AG04449 (cell line): ENCODE measurements around the gene ELP4.

ENCODE experiments used
- CTCF ChIA-PET: fragments of 350-600 bp; formaldehyde crosslinking; extraction: SDS; loops from one replicate; lab custom pipeline; 2021; ENCODE audit warnings: antibody characterized with exemption; lab: Yijun Ruan, JAX
- POLR2A ChIA-PET: fragments of 400-600, 350-600 bp; formaldehyde crosslinking; extraction: SDS; loops from one replicate; lab custom pipeline; 2020; ENCODE audit warnings: antibody characterized with exemption, inconsistent platforms; lab: Yijun Ruan, JAX
- DNase-seq: peaks from one replicate; pipeline ENCODE4 v3.0.0-alpha.2; 2010; ENCODE audit warnings: low read depth, low spot score
- H3K4me3 ChIP-seq: 2 replicates; pipeline ENCODE4 v1.5.1; 2011; ENCODE audit warnings: low read depth, mild to moderate bottlenecking, control low read depth, low read length
- TF ChIP-seq, protein P1 (sequence below): IDR thresholded peaks from one replicate; pipeline ENCODE4 v1.5.1; 2011; ENCODE audit warnings: mild to moderate bottlenecking, moderate library complexity, low read length, control low read depth, inconsistent platforms; ENCODE audit not compliant: insufficient read depth; ENCODE audit errors: missing control alignments

ELP4 gene

DNA sequence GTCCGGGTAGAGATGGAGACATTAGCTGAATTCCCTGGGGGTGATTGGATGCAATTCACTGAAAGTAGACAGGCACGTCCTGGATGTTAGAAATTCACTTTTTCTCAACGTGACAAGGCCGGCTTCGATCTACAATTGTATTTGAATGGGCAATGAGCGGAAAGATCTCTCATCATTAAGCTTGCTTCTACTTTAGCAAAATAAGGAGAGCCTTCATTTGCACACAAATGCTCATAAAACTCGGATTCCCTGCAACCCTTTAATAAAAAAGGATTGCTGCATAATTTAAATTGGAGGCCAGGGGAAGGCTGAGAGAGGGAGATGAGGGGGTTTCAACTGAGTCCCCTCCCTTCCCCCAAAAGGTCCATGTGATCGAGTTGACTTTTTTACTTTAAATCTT, 312.2 kb downstream of the ELP4 start:
- ChIA-PET POLR2A (no interaction called here), CTCF (no interaction called here)
- TF ChIP-seq, protein P1, sequence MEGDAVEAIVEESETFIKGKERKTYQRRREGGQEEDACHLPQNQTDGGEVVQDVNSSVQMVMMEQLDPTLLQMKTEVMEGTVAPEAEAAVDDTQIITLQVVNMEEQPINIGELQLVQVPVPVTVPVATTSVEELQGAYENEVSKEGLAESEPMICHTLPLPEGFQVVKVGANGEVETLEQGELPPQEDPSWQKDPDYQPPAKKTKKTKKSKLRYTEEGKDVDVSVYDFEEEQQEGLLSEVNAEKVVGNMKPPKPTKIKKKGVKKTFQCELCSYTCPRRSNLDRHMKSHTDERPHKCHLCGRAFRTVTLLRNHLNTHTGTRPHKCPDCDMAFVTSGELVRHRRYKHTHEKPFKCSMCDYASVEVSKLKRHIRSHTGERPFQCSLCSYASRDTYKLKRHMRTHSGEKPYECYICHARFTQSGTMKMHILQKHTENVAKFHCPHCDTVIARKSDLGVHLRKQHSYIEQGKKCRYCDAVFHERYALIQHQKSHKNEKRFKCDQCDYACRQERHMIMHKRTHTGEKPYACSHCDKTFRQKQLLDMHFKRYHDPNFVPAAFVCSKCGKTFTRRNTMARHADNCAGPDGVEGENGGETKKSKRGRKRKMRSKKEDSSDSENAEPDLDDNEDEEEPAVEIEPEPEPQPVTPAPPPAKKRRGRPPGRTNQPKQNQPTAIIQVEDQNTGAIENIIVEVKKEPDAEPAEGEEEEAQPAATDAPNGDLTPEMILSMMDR: no peak
- H3K4me3 ChIP-seq: no peak overlapping the region
- no peak for DNase-seq

DNA sequence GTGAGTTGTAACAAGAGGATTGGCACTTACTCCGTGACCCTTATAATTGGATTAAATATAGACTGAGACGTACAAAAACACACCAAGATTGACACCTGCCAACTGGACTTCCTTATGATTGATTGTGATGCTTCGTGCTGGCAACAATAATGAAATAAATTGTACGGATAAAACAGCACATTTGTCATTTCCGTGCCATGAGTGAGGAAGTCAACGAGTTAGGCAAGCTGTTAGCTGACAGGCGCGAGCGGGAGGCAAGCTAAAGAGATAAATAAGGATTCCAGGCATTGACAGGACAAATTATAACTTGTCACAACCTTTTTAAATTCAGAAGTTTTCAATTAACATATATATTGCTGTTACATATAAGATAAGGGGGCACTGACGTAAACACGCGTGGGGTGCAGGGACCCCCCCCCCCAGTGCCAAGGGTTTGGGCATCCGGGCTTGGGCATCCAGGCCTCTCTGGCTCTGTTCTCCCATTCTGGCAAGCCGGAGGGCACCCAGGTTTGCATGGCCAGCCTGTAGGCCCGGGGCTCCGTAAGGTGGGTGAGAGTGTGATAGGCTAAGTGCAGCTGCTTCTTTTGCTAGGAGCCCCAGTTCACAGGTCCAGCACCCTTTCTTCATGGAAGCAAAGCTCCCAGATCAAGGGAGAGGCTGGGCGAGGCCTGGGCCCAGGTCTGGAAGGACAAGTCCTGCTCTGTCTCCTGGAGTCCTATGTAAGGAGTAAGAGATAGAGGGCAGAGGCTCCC, 312.8 kb downstream of the ELP4 start:
- no peak for DNase-seq
- ChIA-PET POLR2A (no interaction called here), CTCF (no interaction called here)
- no peak overlapping the region for H3K4me3 ChIP-seq
- TF ChIP-seq, protein P1: no peak

DNA sequence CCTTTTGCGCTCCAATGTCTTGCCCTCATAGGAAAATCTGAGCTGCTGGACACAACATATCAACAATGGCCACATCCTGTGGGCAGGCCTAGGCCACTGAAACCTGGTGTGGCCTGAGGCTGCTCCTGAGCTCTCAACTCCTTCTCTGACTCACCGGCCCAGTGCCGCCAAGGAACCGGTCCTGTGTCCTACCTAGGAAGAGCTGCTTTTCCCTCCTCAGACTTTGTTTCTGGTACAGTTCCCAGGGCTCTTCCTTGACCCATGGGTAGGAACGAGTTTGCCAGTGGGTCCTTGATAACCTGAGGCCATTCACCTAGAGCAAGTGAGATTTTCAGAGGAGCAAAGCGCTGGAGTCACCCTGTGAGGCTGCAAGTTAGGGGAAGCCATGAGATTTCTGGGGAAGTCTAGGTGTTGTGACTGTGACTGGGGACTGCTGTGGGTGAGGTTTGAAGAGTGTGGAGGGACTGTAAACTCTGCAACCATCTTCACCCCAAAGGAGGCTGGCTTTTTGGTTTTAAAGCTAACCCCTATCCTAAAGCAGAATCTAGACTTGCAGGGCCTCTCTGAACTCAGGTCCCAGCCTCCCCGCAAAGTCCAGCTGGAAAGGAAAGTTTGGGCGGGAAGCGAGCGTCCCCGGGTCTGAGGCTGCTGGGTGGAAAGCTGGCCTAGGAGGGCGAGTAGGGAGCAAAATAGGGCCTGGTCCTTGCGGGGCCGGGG, 313.5 kb downstream of the ELP4 start:
- DNase-seq: no peak
- H3K4me3 ChIP-seq: no peak overlapping the region
- ChIA-PET CTCF (interaction anchor here (2.6 kb wide), 1 partner anchor 48 kb away, joined by 9 read pairs; no protein-coding TSS in a partner anchor), POLR2A (no interaction called here)
- TF ChIP-seq, protein P1: no peak

DNA sequence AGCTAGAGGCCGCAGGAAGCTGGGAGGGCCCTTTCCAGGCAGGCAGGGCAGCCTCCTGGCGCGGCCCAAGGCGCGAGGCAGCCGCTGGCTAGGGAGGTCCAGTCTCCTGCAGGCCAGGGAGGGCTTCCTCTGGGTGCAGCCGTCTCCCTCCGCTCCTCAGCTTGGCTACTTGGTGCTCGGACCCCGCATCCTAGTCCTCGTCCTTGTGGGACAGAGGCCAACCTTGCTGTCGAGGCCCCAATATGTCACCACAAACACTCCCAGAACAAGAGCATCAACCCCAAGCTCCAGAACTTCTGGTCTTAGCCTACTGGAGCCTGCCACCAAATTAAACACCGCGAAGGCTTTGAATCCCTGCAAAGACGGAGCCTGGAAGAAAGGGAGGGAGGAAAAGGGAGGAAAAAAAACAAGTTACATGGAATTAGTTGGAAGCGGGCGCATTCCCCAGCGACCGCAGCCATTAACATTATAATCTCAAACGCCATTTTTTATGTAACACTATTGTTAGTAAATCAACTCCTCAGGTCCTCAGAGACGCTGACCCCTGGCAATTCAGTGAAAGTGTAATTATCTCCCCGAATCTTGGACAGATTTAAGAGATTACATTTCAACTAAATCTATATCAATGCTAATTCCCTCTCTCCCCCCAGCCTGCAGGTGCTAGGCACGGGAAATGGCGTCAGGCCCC, 314.2 kb downstream of the ELP4 start:
- ChIA-PET CTCF (interaction anchor here (2.6 kb wide), 1 partner anchor 47 kb away, joined by 9 read pairs; no protein-coding TSS in a partner anchor), POLR2A (no interaction called here)
- H3K4me3 ChIP-seq: no peak overlapping the region
- DNase-seq: no peak
- TF ChIP-seq, protein P1: no peak

DNA sequence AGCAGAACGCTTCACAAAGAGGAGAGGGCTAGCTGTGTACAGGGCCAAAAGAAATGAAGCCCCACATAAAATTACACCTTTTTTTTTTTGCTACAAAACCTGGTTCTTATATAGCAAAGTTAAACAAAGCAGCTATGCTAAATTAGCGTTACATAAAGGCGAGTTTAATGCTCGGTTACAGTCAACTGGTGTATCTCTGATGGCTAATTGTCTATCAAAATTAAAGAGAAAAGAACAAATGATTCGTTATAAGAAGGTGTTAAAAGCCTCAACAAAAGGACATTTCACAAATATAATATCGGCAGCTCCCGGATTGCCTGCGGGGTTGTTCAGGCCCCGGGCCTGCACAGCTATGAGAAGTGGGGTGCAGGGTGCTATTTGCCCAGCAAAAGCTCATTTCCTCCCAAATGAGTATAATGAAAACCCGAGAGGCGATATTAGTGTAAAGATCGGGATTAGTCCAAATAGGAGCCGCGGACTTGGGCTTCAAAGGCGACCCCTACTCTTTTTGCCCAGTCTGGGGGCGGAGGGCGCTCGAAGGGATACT, 314.8 kb downstream of the ELP4 start:
- no peak for DNase-seq
- TF ChIP-seq, protein P1: no peak
- POLR2A ChIA-PET: no interaction called here
- CTCF ChIA-PET: interaction anchor here (2.6 kb wide), 1 partner anchor 46 kb away, joined by 9 read pairs; no protein-coding TSS in a partner anchor
- no peak overlapping the region for H3K4me3 ChIP-seq
